GM20431 (cell line): ENCODE data around the gene MAP6D1.

Source experiments
- in situ Hi-C: fragments of 300-500 bp; cut with MseI, MboI; formaldehyde crosslinking; loops from one replicate; pipeline ENCODE4 v1.15.0; 2020; ENCODE audit warnings: low sequenced_read_pairs; ENCODE audit not compliant: unreplicated experiment

MAP6D1 gene

GRCh38 chr3:183766745-183767606 lies 58.4 kb downstream of the MAP6D1 start:
- in situ Hi-C loops, result loop anchor here (25.0 kb wide), 1 partner anchor 305 kb away; no protein-coding TSS in a partner anchor

GRCh38 chr3:183766107-183766506 lies 59.3 kb downstream of the MAP6D1 start:
- in situ Hi-C loops, result loop anchor here (25.0 kb wide), 1 partner anchor 304 kb away; no protein-coding TSS in a partner anchor
